Neural progenitor cell (in vitro differentiated cells): ENCODE measurements around the gene KIAA0825. TPM values are rescaled to one million over a fixed set of nuclear protein-coding genes. Genes with fewer than 3 reads are reported as not detected.

ENCODE experiments used
- DNase-seq: peaks from one replicate; pipeline ENCODE4 v3.0.0-alpha.2; 2016; ENCODE audit warnings: low spot score
- H2AFZ ChIP-seq: fragments of 200-600 bp; sonication (generic); replicated peaks from 2 replicates; pipeline ENCODE4 v1.6.1; 2016; ENCODE audit warnings: antibody characterized with exemption
- H3F3A ChIP-seq: fragments of 200-600 bp; sonication (generic); 2 replicates; pipeline ENCODE4 v1.6.1; 2016; ENCODE audit warnings: antibody characterized with exemption, low read depth
- H3K27ac ChIP-seq: fragments of 200-600 bp; sonication (generic); 2 replicates; pipeline ENCODE4 v1.5.1; 2016; ENCODE audit warnings: mild to moderate bottlenecking
- H3K27me3 ChIP-seq: fragments of 200-600 bp; sonication (generic); 2 replicates; pipeline ENCODE4 v1.6.1; 2016; ENCODE audit warnings: mild to moderate bottlenecking, moderate library complexity
- H3K36me3 ChIP-seq: fragments of 200-600 bp; sonication (generic); 2 replicates; pipeline ENCODE4 v1.5.1; 2016
- H3K4me1 ChIP-seq: fragments of 200-600 bp; sonication (generic); 2 replicates; pipeline ENCODE4 v1.6.1; 2016; ENCODE audit warnings: mixed run types
- H3K4me2 ChIP-seq: fragments of 200-600 bp; sonication (generic); 2 replicates; pipeline ENCODE4 v1.6.1; 2016
- H3K4me3 ChIP-seq: fragments of 200-600 bp; sonication (generic); 2 replicates; pipeline ENCODE4 v1.5.1; 2016
- H3K79me2 ChIP-seq: fragments of 200-600 bp; sonication (generic); 2 replicates; pipeline ENCODE4 v1.6.1; 2016; ENCODE audit warnings: low read depth
- H3K9ac ChIP-seq: fragments of 200-600 bp; sonication (generic); 2 replicates; pipeline ENCODE4 v1.6.1; 2016
- H3K9me3 ChIP-seq: fragments of 200-600 bp; sonication (generic); 2 replicates; pipeline ENCODE4 v1.5.1; 2016; ENCODE audit warnings: low read depth
- H4K20me1 ChIP-seq: fragments of 200-600 bp; sonication (generic); 2 replicates; pipeline ENCODE4 v1.6.1; 2016; ENCODE audit warnings: low read depth
- H3K27ac Mint-ChIP-seq: 3 replicates; pipeline ENCODE4 v1.8.0; 2021; ENCODE audit warnings: mixed read lengths
- H3K27me3 Mint-ChIP-seq: 2 replicates; pipeline ENCODE4 v1.8.0; 2022; ENCODE audit warnings: low read depth, mild to moderate bottlenecking, inconsistent platforms, moderate library complexity, mixed read lengths; ENCODE audit not compliant: insufficient read depth
- H3K36me3 Mint-ChIP-seq: 3 replicates; pipeline ENCODE4 v1.8.0; 2021; ENCODE audit warnings: mixed read lengths
- H3K4me1 Mint-ChIP-seq: 3 replicates; pipeline ENCODE4 v1.8.0; 2021; ENCODE audit warnings: mixed read lengths
- H3K4me3 Mint-ChIP-seq: 3 replicates; pipeline ENCODE4 v1.8.0; 2021; ENCODE audit warnings: mild to moderate bottlenecking, moderate library complexity, mixed read lengths
- H3K9me3 Mint-ChIP-seq: 3 replicates; pipeline ENCODE4 v1.8.0; 2020; ENCODE audit warnings: mixed read lengths
- CTCF ChIP-seq: fragments of 200-600 bp; sonication (generic); IDR thresholded peaks from 2 replicates; pipeline ENCODE4 v1.5.1; 2017; ENCODE audit warnings: antibody characterized with exemption, mild to moderate bottlenecking
- EZH2 ChIP-seq: fragments of 200-600 bp; sonication (generic); IDR thresholded peaks from 2 replicates; pipeline ENCODE4 v1.6.1; 2017; ENCODE audit warnings: antibody characterized with exemption, mild to moderate bottlenecking, moderate library complexity
- EZH2phosphoT487 ChIP-seq: fragments of 200-600 bp; sonication (generic); IDR thresholded peaks from 2 replicates; pipeline ENCODE4 v1.6.1; 2017; ENCODE audit warnings: antibody characterized with exemption
- total RNA-seq: library from RNA; depleted of rRNA; stranded (reverse); fragments of >200 nt; gene quantifications from 2 replicates; pipeline ENCODE4 v1.2.3, GENCODE V29; 2015; ENCODE audit warnings: low replicate concordance

The KIAA0825 gene
- total RNA-seq, 1 donor from 2014 or later, result 3.7 TPM

GRCh38 chr5:94538260-94538659 is 80.1 kb downstream of the KIAA0825 start:
- DNase-seq, result no peak
- H2AFZ ChIP-seq, result no peak overlapping the region
- H3K4me1 ChIP-seq, result no peaks in the 10 kb centered on the region
- no peaks in the 10 kb centered on the region for H3K4me1 Mint-ChIP-seq
- H3K9me3 Mint-ChIP-seq, result peaks cover 30% of the 10 kb centered on the region
- H3K27me3 Mint-ChIP-seq, result no peaks in the 10 kb centered on the region
- H3K79me2 ChIP-seq, result no peaks in the 10 kb centered on the region
- H3F3A ChIP-seq, result no peaks in the 10 kb centered on the region
- no peaks in the 10 kb centered on the region for H3K27me3 ChIP-seq
- H4K20me1 ChIP-seq, result no peaks in the 10 kb centered on the region
- H3K4me3 ChIP-seq, result no peak overlapping the region
- no peak overlapping the region for H3K4me3 Mint-ChIP-seq
- peaks cover 12% of the 10 kb centered on the region for H3K36me3 Mint-ChIP-seq
- H3K36me3 ChIP-seq, result peaks cover 12% of the 10 kb centered on the region
- no peak overlapping the region for H3K9ac ChIP-seq
- H3K4me2 ChIP-seq, result no peak overlapping the region
- H3K27ac Mint-ChIP-seq, result no peak overlapping the region
- H3K9me3 ChIP-seq, result peaks cover 22% of the 10 kb centered on the region
- TF ChIP-seq CTCF, result no peak
- no peak for TF ChIP-seq EZH2phosphoT487
- no peak for TF ChIP-seq EZH2
- no peak overlapping the region for H3K27ac ChIP-seq

- no peaks in the 10 kb centered on the region for H3K27me3 ChIP-seq
- H3K9ac ChIP-seq, result no peak overlapping the region
- no peak overlapping the region for H3K4me3 Mint-ChIP-seq
- H3K79me2 ChIP-seq, result no peaks in the 10 kb centered on the region
- H3K4me2 ChIP-seq, result no peak overlapping the region
- H2AFZ ChIP-seq, result no peak overlapping the region
- no peaks in the 10 kb centered on the region for H3K9me3 ChIP-seq
- no peaks in the 10 kb centered on the region for H3K36me3 ChIP-seq
- no peaks in the 10 kb centered on the region for H3K27me3 Mint-ChIP-seq
- no peaks in the 10 kb centered on the region for H3K9me3 Mint-ChIP-seq
- H3K27ac ChIP-seq, result no peak overlapping the region
- no peaks in the 10 kb centered on the region for H3K36me3 Mint-ChIP-seq
- no peak overlapping the region for H3K27ac Mint-ChIP-seq
- TF ChIP-seq CTCF (no peak), EZH2 (no peak), EZH2phosphoT487 (no peak)
- H3F3A ChIP-seq, result no peaks in the 10 kb centered on the region
- no peak for DNase-seq
- H3K4me1 Mint-ChIP-seq, result peaks cover 3% of the 10 kb centered on the region
- H3K4me3 ChIP-seq, result no peak overlapping the region
- H3K4me1 ChIP-seq, result peaks cover 17% of the 10 kb centered on the region
- no peaks in the 10 kb centered on the region for H4K20me1 ChIP-seq
These were observed 91.7 kb downstream of the KIAA0825 start for GRCh38 chr5:94526706-94527105.

- Histone ChIP-seq H3K4me1 (peaks cover 17% of the 10 kb centered on the region), H3K27ac (peak overlapping the region; percentile 14), H2AFZ (peak overlapping the region; percentile 32), H3K9ac (no peak overlapping the region), H4K20me1 (no peaks in the 10 kb centered on the region), H3F3A (no peaks in the 10 kb centered on the region), H3K9me3 (no peaks in the 10 kb centered on the region), H3K4me3 (no peak overlapping the region), H3K79me2 (no peaks in the 10 kb centered on the region), H3K36me3 (no peaks in the 10 kb centered on the region), H3K4me2 (no peak overlapping the region), H3K27me3 (no peaks in the 10 kb centered on the region)
- peak; percentile 60 for DNase-seq
- H3K9me3 Mint-ChIP-seq, result no peaks in the 10 kb centered on the region
- H3K4me1 Mint-ChIP-seq, result peaks cover 3% of the 10 kb centered on the region
- no peaks in the 10 kb centered on the region for H3K27me3 Mint-ChIP-seq
- no peak overlapping the region for H3K4me3 Mint-ChIP-seq
- no peaks in the 10 kb centered on the region for H3K36me3 Mint-ChIP-seq
- H3K27ac Mint-ChIP-seq, result no peak overlapping the region
- peak; percentile 64 for TF ChIP-seq CTCF
- no peak for TF ChIP-seq EZH2
These were observed 93.3 kb downstream of the KIAA0825 start for GRCh38 chr5:94524841-94525697.
